HuH-7.5 (cell line): Measurements from ENCODE around the gene CCT8.
"Not testable (repeated sequence)": the region's sequence is repeated elsewhere in the genome, so short reads cannot be mapped to it uniquely, and the experiment has no call there.

Experiments
- DNase-seq: peaks from one replicate; pipeline ENCODE4 v3.0.0; 2011; ENCODE audit warnings: low spot score

CCT8 gene

DNA sequence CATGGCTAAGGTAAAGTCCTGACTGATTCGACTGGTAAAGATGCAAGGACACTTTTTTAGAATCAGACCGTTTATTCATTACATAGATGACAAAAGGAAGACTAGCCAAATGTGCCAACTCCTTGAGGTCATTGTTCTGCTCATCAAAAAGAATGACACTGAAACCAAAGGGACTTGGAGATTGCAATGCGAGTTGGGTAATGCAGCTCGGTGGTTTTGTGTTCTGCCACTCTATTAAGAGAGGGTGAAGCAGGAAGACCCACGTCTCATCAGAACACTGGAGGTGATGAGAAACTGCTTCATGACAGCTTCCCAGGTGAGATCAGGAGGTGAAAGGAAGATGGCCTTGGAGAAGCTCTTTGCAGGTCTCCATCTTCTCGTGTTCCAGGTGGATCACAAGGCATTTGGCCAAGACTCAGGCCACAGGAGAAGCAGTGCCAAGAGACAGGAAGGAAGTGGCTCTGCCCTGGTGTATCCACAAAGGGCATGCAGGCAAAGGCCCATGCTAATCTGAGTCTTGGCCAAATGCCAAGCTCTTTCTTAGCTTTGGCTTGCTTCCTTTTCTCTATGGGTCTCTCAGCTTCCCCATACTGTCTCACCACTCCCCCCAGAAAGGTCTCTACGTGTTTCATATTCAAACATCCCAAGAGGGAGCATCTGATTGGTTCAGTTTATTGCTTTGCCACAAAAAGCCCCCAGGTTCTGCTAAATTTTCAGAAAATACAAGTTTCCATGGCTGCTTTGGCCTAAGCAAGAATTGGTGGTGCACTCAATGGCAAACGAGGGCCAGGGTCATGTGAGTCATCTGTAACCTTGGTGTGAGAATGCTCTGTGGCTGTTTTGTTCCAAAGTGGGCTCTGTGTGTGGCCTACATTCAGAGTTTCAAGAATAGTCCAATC lies 5.7 kb upstream of the CCT8 start:
- no peak for DNase-seq

DNA sequence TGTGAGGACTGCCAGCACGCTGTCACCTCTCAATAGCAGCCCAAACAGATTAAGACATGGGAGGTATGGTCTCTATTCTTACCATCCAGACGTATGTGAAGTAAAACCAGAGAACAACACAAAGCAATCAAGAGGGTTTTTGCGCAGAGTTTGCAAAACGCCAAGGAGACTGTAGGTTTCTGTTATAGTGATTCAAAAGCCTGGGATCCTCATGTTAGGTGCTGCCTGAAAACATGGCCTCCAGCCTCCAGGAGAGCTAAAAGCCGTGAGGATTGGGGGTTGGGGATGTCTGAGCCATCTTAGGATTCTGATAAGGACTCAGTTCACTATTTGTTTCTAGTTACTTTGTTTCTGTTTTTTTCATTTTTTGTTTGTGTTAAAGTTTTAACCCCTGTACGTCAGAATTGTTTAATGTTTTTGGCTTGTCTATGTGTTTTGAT lies 4.2 kb upstream of the CCT8 start:
- DNase-seq = no peak

DNA sequence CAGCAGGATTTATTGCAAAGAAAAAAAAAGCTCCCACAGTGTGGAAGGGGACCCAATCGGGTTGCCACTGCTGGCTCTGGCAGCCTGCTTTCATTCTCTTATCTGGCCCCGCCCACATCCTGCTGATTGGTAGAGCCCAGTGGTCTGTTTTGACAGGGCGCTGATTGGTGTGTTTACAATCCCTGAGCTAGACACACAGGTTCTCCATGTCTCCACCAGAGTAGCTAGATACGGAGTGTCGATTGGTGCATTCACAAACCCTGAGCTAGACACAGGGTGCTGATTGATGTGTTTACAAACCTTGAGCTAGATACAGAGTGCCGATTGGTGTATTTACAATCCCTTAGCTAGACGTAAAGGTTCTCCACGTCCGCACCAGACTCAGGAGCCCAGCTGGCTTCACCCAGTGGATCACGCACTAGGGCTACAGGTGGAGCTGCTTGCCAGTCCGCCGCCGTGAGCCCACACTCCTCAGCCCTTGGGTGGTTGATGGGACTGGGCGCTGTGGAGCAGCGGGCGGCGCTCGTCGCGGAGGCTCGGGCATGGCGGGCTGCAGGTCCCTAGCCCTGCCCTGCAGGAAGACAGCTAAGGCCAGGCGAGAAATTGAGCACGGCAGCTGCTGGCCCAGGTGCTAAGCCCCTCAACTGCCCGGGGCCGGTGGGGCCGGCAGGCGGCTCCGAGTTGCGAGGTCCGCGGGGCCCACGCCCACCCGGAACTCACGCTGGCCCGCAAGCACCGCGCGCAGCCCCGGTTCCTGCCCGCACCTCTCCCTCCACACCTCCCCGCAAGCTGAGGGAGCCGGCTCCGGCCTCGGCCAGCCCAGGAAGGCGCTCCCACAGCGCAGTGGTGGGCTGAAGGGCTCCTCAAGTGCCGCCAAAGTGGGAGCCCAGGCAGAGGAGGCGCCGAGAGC lies 3.5 kb upstream of the CCT8 start:
- DNase-seq = not testable (repeated sequence)

DNA sequence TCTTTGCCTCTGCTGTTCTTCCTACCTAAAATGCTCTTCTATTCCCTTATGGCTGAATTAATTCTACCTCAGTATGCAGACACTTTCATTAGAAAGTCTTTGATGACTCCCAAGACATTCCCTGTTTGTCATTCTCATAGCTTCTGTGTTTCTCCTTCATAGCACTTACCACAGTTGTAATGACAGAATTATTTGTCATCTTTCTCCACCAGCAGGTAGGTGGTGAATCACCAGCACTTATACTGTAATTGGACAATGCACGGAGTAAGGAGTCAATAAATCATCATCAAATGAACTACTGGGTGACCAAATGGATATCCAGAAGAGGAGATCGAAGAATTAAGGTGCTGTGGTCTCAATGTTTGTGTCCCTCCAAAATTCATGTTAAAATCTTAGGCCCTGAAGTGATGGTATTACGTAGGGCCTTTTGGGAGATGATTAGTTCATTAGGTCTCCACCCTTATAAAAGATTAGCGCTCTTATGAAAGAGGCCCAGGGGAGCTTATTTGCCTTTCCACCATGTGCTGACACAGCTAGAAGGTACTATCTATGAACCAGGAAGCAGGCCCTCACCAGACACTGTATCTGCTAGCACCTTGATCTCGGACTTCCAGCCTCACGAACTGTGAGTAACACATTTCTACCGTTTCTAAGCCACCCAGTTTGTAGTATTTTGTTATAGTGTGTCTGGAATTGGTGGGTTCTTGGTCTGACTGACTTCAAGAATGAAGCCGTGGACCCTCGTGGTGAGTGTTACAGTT lies 2.4 kb upstream of the CCT8 start:
- no peak for DNase-seq

DNA sequence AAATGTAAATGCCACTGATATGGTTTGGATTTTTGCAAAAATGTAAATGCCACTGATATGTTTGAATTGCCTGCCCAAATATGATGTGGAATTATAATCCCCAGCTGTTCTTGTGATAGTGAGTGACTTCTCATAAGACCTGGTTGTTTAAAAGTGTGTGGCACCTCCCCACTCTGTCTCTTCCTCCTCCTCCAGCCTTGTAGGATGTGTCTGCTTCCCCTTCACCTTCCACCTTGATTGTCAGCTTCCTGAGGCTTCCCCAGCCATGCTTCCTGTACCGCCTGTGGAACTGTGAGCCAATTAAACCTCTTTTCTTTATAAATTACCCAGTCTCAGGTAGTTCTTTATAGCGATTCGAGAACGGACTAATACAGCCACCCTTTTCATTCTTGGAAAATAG lies 1.3 kb upstream of the CCT8 start:
- no peak for DNase-seq

DNA sequence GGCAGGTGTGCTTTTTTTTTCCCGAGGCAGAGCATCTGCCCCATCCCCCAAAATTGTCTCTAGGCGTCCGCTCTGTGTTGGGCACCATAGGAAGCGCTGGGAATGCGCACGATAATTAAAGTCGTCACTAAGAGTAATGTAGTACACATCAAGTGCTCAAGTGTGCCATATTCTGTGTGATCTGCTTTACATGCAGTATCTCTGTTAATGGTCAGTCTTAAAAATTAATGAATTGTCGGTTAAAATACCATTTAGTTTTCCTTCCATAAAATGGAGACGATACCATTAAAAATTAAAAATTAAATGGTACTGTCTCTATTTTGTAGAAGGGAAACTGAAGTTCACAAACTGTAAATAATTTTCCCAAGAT lies 544 bp upstream of the CCT8 start:
- DNase-seq = no peak

DNA sequence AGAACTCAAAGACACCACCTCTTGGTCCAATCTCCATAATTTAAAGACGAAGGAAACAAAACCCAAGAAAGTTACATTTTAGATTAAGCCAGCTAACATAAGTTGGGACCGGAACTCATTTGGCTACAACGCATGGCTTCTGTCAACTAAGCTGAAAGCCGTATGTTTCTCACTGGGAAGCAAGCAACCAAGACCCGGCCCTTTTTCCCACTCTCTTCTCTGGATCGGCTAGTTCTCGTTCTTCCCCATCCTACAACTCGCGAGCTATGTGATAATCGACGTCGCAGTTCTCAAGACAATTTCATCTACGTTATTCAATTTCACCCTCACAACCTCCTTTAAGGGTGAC lies 601 bp downstream of the CCT8 start:
- DNase-seq = no peak

DNA sequence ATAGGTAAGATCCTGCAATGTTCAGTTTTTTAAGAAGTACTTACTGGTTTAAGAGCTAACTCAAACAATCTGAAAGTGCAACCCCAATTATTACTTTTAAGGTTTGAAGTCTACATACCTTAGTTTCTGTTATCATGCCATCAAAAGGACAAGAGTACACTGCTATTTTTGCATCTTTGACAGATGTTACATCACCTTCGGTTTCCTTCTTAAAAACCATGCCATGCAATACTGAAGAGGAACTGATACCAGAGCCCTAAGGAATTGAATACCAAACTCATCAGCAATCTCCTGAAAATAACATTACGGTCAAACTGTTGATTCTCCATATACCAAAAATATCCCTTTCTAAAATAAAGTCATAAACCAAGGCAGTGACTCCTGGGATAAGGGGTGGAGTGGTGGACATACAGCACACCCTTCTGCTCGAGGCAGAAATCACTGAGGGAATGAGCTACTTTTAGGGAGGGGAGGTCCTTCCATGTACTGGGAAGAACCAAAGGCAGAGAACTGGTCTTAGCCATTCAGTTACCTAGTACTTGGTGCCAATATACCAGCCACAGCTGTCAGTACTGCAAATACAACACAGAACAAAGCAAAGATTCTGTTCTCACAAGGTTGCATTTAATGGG lies 8.5 kb downstream of the CCT8 start:
- no peak for DNase-seq

DNA sequence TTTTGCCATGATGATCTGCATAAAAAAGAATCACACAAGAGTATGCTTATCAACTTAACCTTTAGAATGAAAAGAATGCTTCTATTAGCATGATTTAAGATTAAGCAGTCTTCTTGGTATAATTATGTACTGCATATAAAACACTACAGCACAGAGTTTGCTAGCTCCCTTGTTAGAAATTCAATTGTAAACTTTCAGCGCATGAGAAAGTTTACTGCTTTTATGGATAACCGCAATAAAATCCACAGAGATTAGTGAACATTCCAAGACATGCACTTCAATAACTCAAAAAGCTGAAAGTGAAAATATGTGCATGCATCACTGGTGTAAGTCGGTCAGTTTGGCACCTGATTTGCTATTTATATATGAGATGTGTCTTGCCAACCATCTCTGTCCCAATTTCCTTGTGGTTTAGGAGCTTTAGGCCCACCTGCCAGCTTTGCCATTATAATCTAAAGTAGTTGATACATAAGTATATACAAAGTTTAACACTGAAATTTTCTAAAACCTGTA lies 16.9 kb downstream of the CCT8 start:
- no peak for DNase-seq

DNA sequence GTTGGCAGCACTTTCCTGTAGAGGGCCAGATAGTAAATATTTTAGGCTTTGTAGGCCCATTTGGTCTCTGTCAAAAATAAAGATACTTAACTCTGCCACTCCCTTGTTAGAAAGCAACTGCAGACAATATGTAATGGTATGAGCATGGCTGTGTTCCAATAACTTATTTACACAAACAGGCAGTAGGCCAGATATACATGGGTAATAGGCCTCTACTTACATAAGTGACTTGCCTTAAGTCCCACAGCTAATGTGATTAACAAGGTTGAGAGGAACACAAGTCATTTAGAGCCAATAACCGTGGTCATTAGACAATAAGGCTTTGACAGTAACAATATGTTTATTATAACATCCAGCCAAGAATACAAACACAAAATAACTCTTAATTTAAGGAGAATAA lies 17.4 kb downstream of the CCT8 start:
- DNase-seq = no peak

DNA sequence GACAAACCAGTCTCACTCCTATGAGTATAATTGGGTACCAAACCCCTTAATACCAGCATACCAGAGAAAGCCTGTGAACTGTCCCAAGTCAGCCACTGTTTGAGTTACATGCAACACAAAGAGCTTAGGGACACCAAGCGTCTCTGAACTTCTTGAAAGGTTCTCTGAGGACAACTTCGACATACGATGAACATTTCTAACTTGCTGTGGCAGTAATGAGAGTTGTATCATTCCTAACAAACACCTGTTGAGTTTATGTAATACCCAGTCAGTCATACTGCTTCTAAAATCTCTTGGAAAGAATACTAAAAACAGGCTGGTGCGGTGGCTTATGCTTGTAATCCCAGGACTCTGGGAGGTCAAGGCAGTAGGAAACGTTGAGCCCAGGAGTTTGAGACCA lies 18.4 kb downstream of the CCT8 start:
- DNase-seq = no peak

DNA sequence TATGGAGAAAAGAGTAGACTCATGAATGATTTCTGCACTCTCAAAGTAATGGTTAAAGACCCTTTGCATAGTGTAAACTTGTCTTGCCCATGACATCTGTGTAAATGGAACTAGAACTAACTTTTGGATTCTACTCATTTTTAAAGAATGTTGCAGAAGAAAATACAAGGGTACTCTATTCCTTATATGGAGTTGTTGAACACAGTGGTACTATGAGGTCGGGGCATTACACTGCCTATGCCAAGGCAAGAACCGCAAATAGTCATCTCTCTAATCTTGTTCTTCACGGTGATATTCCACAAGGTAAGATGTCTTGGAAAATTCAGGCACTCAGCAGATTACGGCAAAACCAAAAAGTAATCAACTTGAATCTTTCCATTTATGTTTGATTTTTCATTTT lies 19.8 kb downstream of the CCT8 start:
- no peak for DNase-seq

DNA sequence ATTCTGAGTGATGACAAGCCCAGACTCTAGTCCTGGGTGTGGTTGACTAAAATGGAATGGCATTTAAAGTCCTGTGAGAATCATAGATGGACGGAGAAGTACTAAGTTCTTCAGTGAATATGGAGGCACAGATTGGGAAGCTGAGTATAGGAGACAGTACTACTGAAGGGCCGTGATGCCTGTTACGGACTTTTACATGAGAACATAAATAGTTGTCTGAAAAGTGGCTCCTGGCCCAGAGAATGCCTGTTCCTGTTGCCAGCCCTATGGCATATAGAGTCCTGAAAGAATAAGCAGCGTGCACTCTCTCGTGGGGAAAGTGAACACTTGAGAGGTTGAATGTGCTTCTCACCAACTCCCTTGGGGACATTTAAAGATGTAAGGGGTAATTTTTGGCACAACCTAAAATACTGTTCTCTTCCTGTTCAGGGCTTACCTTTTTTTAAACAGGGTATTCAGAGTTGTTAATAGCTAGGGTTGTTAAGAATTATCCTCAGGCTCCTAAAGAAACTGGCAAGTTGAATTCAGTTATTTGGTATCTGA lies 20.4 kb downstream of the CCT8 start:
- DNase-seq = no peak

DNA sequence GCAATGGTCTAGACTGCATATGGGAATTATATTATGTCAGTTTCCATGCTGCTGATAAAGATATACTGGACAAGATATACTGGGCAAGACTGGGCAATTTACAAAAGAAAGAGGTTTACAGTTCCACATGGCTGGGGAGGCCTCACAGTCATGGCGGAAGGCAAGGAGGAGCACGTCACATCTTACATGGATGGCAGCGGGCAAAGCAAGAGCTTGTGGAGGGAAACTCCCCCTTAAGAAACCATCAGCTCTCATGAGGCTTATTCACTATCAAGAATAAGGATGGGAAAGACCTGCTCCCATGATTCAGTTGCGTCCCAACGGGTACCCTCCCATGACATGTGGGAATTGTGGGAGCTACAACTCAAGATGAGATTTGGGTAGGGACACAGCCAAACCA lies 21.2 kb downstream of the CCT8 start:
- no peak for DNase-seq

DNA sequence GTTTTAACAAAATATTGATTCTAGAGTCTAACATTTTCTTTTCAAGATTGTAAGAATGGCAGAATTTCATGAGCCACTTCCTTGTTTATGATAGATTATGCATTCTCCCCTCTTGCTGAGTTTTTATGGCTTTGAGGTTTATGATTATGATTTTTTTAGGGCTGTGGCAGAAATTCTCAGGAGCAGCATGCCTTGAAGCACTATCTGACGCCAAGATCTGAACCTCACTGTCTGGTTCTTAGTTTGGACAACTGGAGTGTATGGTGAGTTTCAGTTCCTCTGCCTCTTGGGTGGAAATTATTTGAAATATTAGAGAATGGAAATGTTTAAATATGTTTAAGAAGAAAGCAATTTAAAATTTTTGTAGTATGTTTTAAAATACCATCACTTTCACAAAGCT lies 38.8 kb downstream of the CCT8 start:
- no peak for DNase-seq

DNA sequence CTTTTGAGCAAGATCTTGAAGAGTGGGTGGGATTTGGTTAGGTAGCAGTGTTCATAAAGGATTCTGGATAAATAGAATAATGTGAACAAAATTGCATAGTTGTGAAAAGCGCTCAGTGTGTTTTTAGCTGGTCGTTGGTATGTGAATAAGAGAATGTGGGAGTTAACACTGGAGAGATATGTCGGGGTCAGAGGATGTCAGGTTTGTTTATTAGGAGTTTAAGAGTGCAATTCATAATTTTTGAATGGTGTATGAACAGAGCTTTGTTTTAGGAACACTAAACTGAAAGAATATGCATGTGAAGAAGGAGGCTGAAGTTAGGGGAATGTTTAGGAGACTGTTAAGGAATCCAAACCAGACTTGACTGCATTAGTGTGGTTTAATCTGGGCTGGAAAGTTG lies 39.6 kb downstream of the CCT8 start:
- DNase-seq = no peak

DNA sequence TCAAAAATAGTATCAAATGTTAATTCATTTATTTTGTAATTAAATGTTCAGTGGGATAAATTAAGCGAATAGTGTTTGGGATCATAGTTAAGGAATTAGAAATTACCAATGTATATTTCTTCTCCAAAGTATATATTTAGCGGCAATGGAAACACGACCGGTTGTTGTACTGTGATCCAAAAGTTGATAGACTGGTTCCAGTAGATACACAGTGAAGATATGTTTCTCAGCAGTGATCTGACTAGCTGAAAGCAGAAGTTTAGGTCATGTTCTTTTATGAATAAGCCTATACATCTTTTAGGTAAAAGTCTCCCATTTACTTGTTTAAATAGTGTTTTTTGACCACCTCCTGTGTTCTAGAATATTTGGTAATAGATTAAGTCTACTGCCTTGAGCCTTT lies 40.1 kb downstream of the CCT8 start:
- DNase-seq = no peak

DNA sequence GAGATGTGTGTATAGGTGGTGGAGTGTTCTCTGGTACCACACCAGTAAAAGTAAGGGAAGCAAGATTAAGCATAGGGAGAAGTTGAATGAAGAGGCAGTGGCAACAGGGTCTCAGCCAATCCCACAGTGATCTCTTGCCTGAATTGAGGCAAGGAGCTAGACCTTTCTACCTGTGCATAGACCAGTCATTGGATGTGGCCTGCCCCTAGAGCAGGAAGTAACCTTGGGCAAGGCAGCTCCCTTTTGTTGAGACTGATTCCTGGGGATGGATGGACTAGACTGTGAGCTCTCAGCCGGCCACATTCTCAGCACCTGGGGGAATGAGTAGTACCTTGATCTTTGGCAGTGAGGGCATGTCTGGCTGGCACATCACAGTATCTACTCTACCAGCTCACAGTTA lies 42.5 kb downstream of the CCT8 start:
- no peak for DNase-seq

DNA sequence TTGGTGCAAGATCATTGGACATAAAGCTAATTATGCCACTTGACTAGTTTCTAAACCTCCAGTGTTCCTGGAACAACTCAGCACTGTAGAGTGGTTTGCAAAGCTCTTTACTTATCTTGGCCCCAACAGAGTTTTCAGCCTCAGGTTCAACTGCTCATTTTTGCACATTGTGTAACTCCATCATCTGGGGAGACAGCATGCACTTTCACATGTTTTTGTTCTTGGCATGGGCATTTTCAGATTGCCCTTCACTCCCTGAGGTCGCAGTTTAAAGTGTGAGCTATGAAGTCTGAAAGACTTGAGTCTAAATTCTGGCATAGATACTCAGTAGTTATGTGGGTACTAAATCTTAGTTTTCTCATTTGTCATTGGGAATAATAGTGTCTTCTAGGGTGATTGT lies 43.9 kb downstream of the CCT8 start:
- DNase-seq = no peak

DNA sequence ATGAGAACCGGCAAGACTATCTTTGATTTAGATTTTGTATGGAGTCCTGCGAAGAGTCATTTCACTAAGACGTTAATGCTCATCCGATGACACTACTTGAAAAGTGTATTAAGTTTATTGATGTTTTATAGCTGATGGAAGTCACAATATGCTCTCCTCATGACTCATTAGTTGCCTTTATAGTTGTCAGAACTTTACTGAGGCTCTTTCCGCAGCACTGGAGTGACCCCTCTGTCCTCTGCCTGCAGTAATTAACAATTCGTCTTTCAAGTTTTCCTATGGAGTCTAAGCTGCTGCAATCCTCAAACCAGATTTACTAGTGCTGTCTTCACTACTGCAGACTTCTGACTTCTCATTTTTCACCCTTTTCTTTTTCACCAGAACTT lies 48.1 kb downstream of the CCT8 start:
- DNase-seq = no peak

DNA sequence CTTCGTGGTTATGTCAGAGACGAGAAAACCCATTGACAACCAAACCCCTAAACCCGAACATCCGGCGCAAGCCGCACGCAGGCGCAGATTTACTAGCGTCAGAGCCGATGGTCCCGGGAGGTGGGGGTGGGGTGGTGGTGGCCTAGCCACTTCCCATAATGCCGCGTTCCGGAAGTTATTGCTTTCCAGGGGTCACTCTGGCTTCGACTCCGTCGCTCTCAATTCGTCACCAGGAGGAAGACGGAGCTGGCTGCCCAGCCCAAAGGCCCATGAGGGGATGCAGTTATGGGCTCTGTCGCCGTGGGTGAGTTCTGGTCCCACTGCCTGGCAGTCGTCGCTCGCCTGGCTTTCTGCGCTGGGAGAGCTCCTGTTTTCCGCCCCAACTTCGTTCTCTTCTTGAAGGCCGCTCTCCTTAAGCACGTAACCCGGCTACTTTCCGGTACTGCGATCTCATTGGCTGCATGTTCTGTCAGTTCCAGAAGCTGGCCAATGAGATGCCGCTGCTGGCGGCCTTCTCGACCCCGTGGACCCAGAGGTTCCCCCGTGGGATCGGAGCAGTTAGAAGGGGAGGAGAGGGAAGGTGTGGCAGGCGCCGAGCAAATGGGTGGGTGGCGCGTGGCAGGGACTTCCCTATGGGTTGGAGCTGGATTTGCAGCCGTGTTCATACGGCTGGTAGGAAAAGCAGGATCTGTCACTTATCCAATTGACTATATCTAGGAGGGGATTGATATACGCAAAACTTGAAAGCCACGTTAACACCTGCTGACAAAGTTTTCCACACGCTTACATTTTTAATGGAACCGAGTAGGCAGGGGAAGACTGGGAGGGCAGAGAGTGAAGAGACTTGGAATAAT lies 48.7 kb downstream of the CCT8 start, which contains the start of gene USP16:
Gene USP16, plus strand, starts transcription at position 195 of the 854 bp plus-strand sequence. CDS start 3,246 bp downstream, outside the sequence.
- DNase-seq = peak; percentile 97
